ENCODE data around the gene ZNF618.

ZNF618 gene

GRCh38 chr9:114046875-114047274 is 170.8 kb downstream of the ZNF618 start:
- DNase-seq, result no peak

GRCh38 chr9:114047717-114048116 is 171.6 kb downstream of the ZNF618 start:
- no peak for DNase-seq

GRCh38 chr9:114048533-114049415 is 172.7 kb downstream of the ZNF618 start:
- DNase-seq, result no peak

- no peak for DNase-seq
Observed at GRCh38 chr9:114049441-114050225, 173.5 kb downstream of the ZNF618 start.

DNA sequence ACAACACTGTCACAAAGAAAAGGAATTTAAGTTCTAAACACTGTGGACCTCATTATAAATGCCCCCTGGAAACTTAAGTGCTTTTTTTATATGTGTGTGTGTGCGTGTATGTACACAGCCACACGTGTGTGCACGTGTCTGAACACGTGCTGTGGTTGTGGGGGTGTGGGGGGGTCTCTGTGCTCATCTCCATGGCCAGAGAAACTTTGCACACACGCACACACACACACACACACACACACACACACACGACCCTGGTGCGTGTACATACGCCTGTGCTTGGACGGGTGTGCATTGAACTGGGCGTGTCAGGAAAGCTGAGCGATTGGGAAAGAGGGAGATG is 174.1 kb downstream of the ZNF618 start:
- no peak for DNase-seq

DNA sequence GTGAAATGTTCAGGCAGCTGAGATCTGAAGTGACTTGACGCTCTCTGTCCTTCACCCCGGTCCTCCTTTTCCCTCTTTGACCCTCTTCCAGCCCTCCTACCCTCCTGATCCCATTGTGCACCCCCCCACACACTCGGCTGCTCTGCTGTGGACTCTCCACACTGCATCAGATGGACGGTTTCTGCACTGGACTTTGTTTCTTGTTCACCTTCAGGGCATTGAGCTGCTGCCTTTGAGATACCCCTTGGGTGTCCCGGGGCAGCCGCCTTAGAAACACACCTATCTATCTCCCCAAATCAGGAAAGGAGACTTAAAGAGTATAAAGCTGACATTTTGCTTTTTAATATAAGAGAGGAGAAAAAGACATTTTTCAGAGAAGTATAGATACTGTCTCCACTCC is 174.5 kb downstream of the ZNF618 start:
- DNase-seq, result no peak

DNA sequence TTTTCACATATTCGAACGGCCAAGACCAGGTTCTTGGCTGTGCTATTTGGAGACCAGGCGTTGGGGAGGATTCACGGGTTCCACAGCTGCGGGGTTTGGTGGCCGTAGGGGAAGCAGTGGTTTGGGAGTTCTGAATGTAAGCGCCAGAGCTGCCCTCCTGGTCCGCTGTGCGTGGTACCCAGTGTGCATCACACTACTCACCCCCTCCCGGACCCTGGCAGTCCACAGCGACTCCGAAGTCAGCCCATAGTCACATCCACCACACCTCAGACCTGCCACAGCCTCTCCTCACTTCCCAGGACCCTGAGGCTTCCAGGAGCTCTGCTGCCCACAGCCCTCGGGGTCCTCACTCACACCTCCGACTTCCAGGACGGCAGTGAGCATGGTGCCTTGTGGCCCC is 175.2 kb downstream of the ZNF618 start:
- no peak for DNase-seq

DNA sequence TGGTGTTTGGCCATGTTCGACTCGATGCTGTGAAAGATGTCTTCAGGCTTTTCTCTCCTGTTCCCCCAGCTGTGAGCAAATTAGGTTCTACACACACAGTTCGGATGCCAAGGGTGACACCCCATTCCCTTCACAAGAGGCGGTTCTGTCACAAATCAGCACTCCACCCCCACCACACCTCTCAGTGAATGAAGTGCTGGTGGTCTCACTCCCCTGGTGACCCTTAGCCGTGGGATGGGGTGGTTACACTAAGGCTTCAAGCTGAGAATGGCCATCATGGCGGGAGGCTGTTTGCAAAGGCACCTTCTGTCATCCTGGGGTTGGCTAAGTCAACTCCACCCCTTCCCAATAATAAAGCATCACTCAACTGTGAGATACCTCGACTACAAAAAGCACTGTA is 175.6 kb downstream of the ZNF618 start:
- no peak for DNase-seq

- DNase-seq, result no peak
Observed at GRCh38 chr9:114053246-114054005, 177.3 kb downstream of the ZNF618 start.

- DNase-seq, result no peak
Observed at GRCh38 chr9:114054191-114054690, 178.1 kb downstream of the ZNF618 start.

- no peak for DNase-seq
Observed at GRCh38 chr9:114055061-114055460, 179.0 kb downstream of the ZNF618 start.

DNA sequence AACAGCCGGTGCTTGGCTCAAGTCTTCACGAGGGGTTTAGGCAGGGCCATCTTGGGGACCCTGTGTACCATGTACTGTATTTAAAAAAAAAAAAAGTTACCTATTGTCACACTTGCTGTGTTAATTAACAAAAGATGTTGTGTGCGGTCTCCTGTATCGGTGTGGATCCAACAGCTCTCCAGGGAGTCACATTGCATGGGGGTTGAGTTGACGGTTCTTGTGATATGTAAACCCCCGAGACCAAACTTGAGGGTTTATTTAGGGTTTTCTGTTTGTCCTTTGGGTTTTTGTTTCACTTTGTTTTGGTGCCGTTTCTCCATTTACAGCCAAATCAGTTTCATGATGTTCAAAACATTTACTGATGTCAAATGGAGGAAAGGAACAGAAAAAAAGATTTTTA is 179.8 kb downstream of the ZNF618 start:
- no peak for DNase-seq

DNA sequence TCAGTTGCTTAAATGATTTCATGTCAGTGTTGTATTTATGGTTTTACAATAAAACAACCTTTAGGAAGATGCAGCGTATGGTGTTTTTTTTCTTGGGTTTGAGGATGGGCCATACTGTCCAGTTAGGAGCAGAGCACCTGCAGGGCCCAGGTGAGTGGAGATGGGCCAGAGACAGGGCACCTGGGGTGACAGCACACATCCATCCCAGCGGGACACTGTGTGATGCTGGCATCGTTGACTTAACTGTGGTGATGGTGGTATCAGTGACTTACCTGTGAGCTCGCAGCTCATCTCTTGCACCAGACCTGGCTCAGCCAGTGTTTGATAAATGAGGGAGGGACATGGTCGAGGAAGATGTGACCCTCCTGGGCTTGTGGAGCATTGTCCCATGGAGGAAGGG is 180.4 kb downstream of the ZNF618 start:
- no peak for DNase-seq

DNA sequence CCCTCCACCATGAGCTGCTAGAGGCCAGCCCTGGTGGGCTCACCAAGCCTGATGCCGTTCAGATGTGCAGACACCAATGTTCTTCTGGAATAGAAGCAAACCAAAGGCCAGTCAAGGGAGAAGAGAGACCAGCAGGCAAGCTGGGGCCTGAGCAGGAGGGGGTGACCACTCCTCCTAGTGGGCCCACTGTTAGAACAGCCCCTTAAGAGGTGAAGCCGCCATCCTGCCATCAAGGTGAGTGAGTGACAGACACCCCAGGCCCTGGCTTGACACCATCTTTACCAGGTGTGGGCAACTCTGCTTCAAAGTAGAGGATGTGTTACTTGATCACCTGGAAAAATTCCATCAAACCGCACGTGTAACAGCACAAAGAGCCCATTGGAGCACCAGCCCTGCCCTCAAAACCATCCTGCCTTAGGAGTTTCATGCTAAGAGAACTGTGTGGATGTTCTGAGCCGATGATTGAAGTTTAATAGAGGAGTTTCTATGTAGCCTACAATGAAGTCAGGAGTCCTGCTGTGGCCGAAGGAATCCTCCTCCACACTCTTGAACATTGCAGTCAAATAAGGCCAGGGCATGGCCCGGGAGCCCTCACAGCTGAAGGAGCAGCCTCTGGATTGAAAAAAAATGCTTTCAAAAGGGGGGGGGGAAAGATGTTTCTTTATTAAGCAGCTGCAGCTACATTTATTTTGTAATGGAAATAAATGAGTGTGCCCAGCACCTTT is 181.2 kb downstream of the ZNF618 start:
- no peak for DNase-seq

- DNase-seq, result no peak
Observed at GRCh38 chr9:114058688-114059046, 182.6 kb downstream of the ZNF618 start.

DNA sequence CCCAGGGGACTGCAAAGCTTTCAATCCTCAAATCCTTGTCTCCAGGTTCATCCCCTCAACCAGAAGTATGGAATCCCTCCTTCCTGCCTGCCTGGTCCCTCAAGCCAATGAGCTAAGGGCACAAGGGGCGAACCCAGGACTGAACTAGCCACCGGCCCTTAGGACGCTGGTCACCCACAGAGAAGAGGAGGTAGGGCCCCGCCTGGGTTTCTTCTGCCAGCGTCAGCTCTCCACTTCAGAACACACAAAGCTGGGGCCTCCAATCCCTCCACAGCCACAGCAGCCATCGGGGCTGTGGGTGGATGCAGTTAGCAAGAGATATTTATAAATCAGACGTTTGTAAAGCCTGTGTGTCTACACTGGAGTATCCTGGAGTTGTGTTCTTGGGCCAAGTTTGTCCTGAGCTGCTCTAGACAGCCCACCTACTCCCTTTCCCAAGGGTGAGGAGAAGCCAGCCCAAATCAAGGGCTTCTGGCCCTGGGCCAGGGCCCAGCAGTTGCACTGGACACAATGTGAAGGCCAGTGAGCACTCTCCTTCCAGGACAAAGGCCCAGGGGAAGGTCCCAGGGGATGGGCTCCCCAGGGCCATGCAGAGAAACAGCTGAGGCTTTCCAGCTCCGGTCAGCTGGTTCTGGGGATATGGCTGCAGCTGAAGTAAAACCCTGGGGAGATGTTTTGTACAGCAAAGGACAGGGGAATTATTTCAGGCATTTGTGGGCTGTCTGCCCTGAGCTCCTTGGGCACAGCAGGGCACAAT is 183.1 kb downstream of the ZNF618 start:
- no peak for DNase-seq

DNA sequence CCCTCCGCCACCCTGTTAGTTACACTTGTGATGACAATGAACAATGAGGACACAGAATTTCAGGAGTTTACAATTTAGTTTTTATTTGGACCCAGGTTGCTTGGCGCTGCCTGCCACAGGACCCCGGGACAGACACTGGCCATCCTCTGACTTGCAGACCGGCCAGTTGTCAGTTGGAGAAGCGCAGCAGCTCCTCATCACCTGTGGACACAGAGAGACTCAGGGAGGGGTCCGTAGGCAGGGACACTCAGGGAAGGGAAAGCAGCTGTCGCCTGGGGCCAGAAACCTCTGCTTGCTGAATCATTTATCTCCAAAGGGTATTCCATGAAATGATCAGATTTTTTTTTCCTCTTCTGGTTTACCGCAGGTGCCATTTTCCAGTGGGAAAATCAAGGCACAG is 184.0 kb downstream of the ZNF618 start:
- DNase-seq, result no peak

- DNase-seq, result no peak
Observed at GRCh38 chr9:114060711-114061110, 184.6 kb downstream of the ZNF618 start.

- DNase-seq, result no peak
Observed at GRCh38 chr9:114061292-114061691, 185.2 kb downstream of the ZNF618 start.

DNA sequence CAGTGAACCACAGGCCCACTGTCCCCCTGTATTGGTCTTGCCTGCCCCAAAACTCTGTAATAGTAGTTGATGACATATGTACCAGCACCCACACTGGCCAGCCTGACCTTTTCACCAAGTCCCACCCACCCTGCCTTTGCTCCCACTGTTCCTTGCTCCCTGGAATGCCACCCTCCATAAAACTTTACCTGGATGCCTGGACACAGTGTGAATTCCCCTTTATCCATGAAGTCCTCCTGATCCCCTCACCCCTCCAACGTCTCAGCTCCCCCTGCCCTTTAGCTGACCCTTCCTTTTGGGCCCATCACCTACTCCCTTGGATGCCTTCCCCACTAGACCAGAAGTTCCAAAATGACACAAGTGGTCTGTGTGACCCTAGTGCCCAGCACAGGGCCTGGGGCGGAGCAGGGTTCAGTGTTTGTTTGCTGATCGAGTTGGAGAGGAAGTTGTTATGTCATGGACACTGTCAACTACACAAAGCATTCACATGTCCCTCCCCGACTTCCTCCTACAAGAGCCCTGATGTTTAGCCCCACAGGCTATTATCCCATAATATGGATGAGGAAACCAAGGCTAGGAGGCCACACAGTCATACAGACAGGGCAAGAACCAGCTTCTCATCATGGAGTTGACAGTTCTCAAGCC is 185.8 kb downstream of the ZNF618 start:
- no peak for DNase-seq

DNA sequence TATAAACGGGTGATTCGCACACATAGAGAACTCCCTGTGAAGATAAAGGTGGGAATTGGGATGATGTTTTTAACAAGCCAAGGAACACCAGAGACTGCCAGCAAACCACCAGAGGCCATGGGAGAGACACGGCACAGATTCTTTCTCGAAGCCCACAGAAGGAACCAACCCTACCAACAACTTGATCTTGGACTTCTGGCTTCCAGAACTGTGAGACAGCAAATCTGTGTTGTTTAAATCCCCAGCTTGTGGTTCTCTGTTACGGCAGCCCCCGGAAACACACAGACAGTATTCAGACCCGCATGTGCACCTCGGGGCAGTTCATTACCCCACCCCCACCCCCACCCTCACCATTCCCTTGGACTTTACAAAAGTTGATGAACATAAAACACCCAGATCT is 189.2 kb downstream of the ZNF618 start:
- DNase-seq, result no peak
